ENCODE measurements around the gene NOD1. TPM values are rescaled to one million over a fixed set of nuclear protein-coding genes. Genes with fewer than 3 reads are reported as not detected.
A peak's percentile ranks its signal among the peaks of the same experiment; 100 is the strongest.

NOD1 gene
- total and polyA plus RNA-seq, 2 of the 13 experiments (the other 11 are each of a cell fraction or from before 2014, with no cell fraction given): 1.7 to 2.9 TPM

- TF ChIP-seq ZNF616 (CRISPR knock-in tag; IDR thresholded peaks at IDR 0.05; ENCODE audit: low read depth) (no peak), ZNF75D (CRISPR knock-in tag; IDR thresholded peaks at IDR 0.05; ENCODE audit: borderline replicate concordance) (no peak), JARID2 (CRISPR knock-in tag; IDR thresholded peaks at IDR 0.05; ENCODE audit: insufficient replicate concordance) (no peak), NFE2L2 (IDR thresholded peaks at IDR 0.05; ENCODE audit: low read length) (peak; percentile 66), MAFK (conservative IDR thresholded peaks at IDR 0.05 in 1 of 2, IDR thresholded peaks at IDR 0.05 in 1 of 2; ENCODE audit: low read length in 2 of 2) (peak in 1 of 2 experiments; percentile 24; a peak in 1 of 4 replicates), ZKSCAN1 (IDR thresholded peaks at IDR 0.05; ENCODE audit: low read length) (no peak), TAF1 (CRISPR knock-in tag; IDR thresholded peaks at IDR 0.05) (no peak), ZNF605 (CRISPR knock-in tag; IDR thresholded peaks at IDR 0.05) (no peak), HNF1A (IDR thresholded peaks at IDR 0.05; ENCODE audit: low read depth) (no peak), HNF1A (CRISPR knock-in tag; IDR thresholded peaks at IDR 0.05; ENCODE audit: borderline replicate concordance) (no peak), ZNF775 (CRISPR knock-in tag; IDR thresholded peaks at IDR 0.05; ENCODE audit: borderline replicate concordance) (no peak)
- TF ChIP-seq, protein P1, sequence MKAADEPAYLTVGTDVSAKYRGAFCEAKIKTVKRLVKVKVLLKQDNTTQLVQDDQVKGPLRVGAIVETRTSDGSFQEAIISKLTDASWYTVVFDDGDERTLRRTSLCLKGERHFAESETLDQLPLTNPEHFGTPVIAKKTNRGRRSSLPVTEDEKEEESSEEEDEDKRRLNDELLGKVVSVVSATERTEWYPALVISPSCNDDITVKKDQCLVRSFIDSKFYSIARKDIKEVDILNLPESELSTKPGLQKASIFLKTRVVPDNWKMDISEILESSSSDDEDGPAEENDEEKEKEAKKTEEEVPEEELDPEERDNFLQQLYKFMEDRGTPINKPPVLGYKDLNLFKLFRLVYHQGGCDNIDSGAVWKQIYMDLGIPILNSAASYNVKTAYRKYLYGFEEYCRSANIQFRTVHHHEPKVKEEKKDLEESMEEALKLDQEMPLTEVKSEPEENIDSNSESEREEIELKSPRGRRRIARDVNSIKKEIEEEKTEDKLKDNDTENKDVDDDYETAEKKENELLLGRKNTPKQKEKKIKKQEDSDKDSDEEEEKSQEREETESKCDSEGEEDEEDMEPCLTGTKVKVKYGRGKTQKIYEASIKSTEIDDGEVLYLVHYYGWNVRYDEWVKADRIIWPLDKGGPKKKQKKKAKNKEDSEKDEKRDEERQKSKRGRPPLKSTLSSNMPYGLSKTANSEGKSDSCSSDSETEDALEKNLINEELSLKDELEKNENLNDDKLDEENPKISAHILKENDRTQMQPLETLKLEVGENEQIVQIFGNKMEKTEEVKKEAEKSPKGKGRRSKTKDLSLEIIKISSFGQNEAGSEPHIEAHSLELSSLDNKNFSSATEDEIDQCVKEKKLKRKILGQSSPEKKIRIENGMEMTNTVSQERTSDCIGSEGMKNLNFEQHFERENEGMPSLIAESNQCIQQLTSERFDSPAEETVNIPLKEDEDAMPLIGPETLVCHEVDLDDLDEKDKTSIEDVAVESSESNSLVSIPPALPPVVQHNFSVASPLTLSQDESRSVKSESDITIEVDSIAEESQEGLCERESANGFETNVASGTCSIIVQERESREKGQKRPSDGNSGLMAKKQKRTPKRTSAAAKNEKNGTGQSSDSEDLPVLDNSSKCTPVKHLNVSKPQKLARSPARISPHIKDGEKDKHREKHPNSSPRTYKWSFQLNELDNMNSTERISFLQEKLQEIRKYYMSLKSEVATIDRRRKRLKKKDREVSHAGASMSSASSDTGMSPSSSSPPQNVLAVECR (CRISPR knock-in tag; IDR thresholded peaks at IDR 0.05; ENCODE audit: borderline replicate concordance): no peak
Measured at GRCh38 chr7:30379131-30379530, 99.5 kb downstream of the NOD1 start (continued).

Measured in HepG2 (cell line).